ENCODE data around the gene ANKRD52. TPM values are rescaled to one million over a fixed set of nuclear protein-coding genes. Genes with fewer than 3 reads are reported as not detected.
A peak's percentile ranks its signal among the peaks of the same experiment; 100 is the strongest.

ANKRD52 gene
- total and polyA plus RNA-seq, 9 of the 15 experiments (the other 6 are each of a cell fraction or from before 2014, with no cell fraction given), result 0.52 to 46.8 (median 7.9) TPM

- TF ChIP-seq RREB1 (CRISPR knock-in tag; IDR thresholded peaks at IDR 0.05) (no peak), BRF2 (IDR thresholded peaks at IDR 0.05; ENCODE audit: borderline replicate concordance, insufficient read depth, insufficient read length) (no peak), NRF1 (conservative IDR thresholded peaks at IDR 0.05 in 1 of 2, IDR thresholded peaks at IDR 0.05 in 1 of 2) (no peak), ZBTB34 (CRISPR knock-in tag; IDR thresholded peaks at IDR 0.05) (no peak), ZNF766 (CRISPR knock-in tag; conservative IDR thresholded peaks at IDR 0.05) (peak; percentile 67), SRSF1 (IDR thresholded peaks at IDR 0.05; ENCODE audit: low read depth, low read length) (no peak), ZBTB26 (CRISPR knock-in tag; IDR thresholded peaks at IDR 0.05) (no peak), NUFIP1 (IDR thresholded peaks at IDR 0.05; ENCODE audit: partially characterized antibody) (peak; percentile 67), ZNF79 (CRISPR knock-in tag; IDR thresholded peaks at IDR 0.05; ENCODE audit: low read depth) (no peak), NELFE (IDR thresholded peaks at IDR 0.05; ENCODE audit: insufficient read depth, insufficient read length) (no peak), TCF3 (CRISPR knock-in tag; IDR thresholded peaks at IDR 0.05) (peak; percentile 90), MECOM (CRISPR knock-in tag; IDR thresholded peaks at IDR 0.05) (peak; percentile 73; the same call in 1 of the 2 replicates), ATF4 (CRISPR knock-in tag; IDR thresholded peaks at IDR 0.05) (no peak), MAX (CRISPR knock-in tag; IDR thresholded peaks at IDR 0.05) (no peak)
Observed at GRCh38 chr12:56300644-56301464, 42.7 kb upstream of the ANKRD52 start (continued).

All from K562 (cell line).